Measurements from ENCODE around the gene NHERF2. TPM values are rescaled to one million over a fixed set of nuclear protein-coding genes. Genes with fewer than 3 reads are reported as not detected.

Gene NHERF2
- total and polyA plus RNA-seq, 5 donors from 2014 or later: 0.09 to 1.5 (median 0.27) TPM

DNA sequence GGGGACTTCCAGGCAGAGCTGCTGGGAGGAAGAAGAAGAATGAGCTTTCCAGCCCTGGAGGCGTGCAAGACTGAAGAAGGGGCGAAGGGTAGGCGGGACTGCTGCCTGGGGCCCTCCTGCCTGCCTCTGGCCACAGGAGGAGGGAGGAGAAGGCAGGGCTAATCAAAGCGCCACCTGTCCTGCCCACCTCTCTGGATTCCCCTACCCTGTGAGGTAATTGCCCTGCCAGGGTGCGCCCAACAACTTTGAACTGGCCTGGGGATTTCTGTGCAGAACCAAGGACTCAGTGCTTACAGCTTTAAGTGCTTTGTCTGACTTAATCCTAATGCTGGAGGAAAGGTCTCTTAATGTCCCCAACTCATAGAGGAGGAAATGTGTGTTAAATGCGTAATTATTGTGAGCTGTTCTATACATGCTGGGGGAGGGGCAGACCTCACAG lies 45.3 kb upstream of the NHERF2 start, which contains the start of gene NOXO1:
Gene NOXO1, minus strand, starts transcription at position 72 of the 439 bp plus-strand sequence. CDS start 290 bp downstream, outside the sequence.
- H3K4me1 Mint-ChIP-seq: peaks cover 0 to 19% (median 6%) of the 10 kb centered on the region in 4 donors
- Histone ChIP-seq H3K4me3 (ENCODE audit: low read depth, low read length) (no peak within 1 kb of the TSS), H3K27me3 (ENCODE audit: control insufficient read depth, insufficient read depth, low read length) (peaks cover 11% of the 10 kb centered on the region), H3K9me3 (ENCODE audit: control insufficient read depth in 2 of 2, low read length in 2 of 2) (no peaks in the 10 kb centered on the region), H3K4me1 (ENCODE audit: control insufficient read depth, insufficient read depth, low read length, poor library complexity, severe bottlenecking) (peaks cover 25% of the 10 kb centered on the region), H3K27ac (ENCODE audit: insufficient read depth, low read length, poor library complexity, severe bottlenecking) (no peak within 1 kb of the TSS), H3K36me3 (ENCODE audit: control insufficient read depth, insufficient read depth, low read length) (peaks cover 17% of the 10 kb centered on the region)
- no peaks in the 10 kb centered on the region for H3K9me3 Mint-ChIP-seq
- DNase-seq (no peak), ATAC-seq (ENCODE audit: low read depth in 2 of 2) (no peak)
- H3K4me3 Mint-ChIP-seq: peak within 1 kb of the TSS; percentile 72 to 92 (median 86)
- H3K27ac Mint-ChIP-seq: no peak within 1 kb of the TSS
- H3K36me3 Mint-ChIP-seq: no peaks in the 10 kb centered on the region
- peaks cover 27% of the 10 kb centered on the region for H3K27me3 Mint-ChIP-seq

DNA sequence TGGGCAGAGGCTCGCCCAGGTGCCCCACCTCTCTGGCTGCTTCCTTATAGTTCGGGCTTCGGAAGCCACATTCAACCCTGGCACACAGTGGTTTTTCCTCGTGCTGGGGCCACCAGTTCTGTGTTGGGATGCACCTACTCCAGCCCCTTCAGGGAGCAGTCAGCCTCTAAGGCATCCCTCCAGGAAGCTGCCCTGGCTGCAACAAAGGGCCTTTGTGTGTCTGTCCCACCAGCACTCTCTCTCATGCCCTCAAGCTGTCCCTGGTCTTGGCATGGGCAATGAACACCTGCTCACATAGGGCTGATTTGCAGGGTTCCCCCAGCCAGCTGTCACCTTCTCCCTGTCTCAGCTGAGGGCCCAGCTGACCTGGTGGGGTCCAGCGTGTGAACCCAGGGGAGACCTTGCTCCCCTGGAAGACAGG lies 44.7 kb upstream of the NHERF2 start:
- no peak for DNase-seq
- no peaks in the 10 kb centered on the region for H3K9me3 Mint-ChIP-seq
- Histone ChIP-seq H3K27ac (ENCODE audit: insufficient read depth, low read length, poor library complexity, severe bottlenecking) (no peak overlapping the region), H3K9me3 (ENCODE audit: control insufficient read depth in 2 of 2, low read length in 2 of 2) (no peaks in the 10 kb centered on the region), H3K36me3 (ENCODE audit: control insufficient read depth, insufficient read depth, low read length) (peaks cover 11% of the 10 kb centered on the region), H3K4me3 (ENCODE audit: low read depth, low read length) (no peak overlapping the region), H3K27me3 (ENCODE audit: control insufficient read depth, insufficient read depth, low read length) (peaks cover 11% of the 10 kb centered on the region), H3K4me1 (ENCODE audit: control insufficient read depth, insufficient read depth, low read length, poor library complexity, severe bottlenecking) (peaks cover 25% of the 10 kb centered on the region)
- peaks cover 0 to 19% (median 8%) of the 10 kb centered on the region in 4 donors for H3K4me1 Mint-ChIP-seq
- no peak for ATAC-seq (ENCODE audit: low read depth in 2 of 2)
- no peaks in the 10 kb centered on the region for H3K36me3 Mint-ChIP-seq
- H3K27ac Mint-ChIP-seq: no peak overlapping the region
- H3K27me3 Mint-ChIP-seq: peaks cover 32% of the 10 kb centered on the region
- peak overlapping the region; percentile 28 to 92 (median 80) for H3K4me3 Mint-ChIP-seq

- ATAC-seq (ENCODE audit: low read depth in 2 of 2) (no peak), DNase-seq (no peak)
- Mint-ChIP-seq H3K4me3 (peak overlapping the region; percentile 80 to 92 (median 86)), H3K27ac (no peak overlapping the region), H3K9me3 (peaks cover 0 to 2% (median 0%) of the 10 kb centered on the region in 7 donors), H3K36me3 (no peaks in the 10 kb centered on the region), H3K4me1 (peaks cover 0 to 19% (median 8%) of the 10 kb centered on the region in 4 donors), H3K27me3 (peaks cover 36% of the 10 kb centered on the region)
- Histone ChIP-seq H3K9me3 (ENCODE audit: control insufficient read depth in 2 of 2, low read length in 2 of 2) (no peaks in the 10 kb centered on the region), H3K27ac (ENCODE audit: insufficient read depth, low read length, poor library complexity, severe bottlenecking) (peak overlapping the region; percentile 60), H3K27me3 (ENCODE audit: control insufficient read depth, insufficient read depth, low read length) (peaks cover 11% of the 10 kb centered on the region), H3K4me1 (ENCODE audit: control insufficient read depth, insufficient read depth, low read length, poor library complexity, severe bottlenecking) (peaks cover 25% of the 10 kb centered on the region), H3K36me3 (ENCODE audit: control insufficient read depth, insufficient read depth, low read length) (peaks cover 5% of the 10 kb centered on the region), H3K4me3 (ENCODE audit: low read depth, low read length) (peak overlapping the region; percentile 55)
These were observed 43.6 kb upstream of the NHERF2 start for GRCh38 chr16:1982991-1983543.

GRCh38 chr16:1983544-1984346 lies 43.0 kb upstream of the NHERF2 start, which contains the start of gene GFER:
Gene GFER (plus strand): TSS chr16:1984193. CDS start chr16:1984219, 26 bp downstream.
- H3K27ac ChIP-seq (ENCODE audit: insufficient read depth, low read length, poor library complexity, severe bottlenecking): peak within 1 kb of the TSS; percentile 60
- peak within 1 kb of the TSS; percentile 55 for H3K4me3 ChIP-seq (ENCODE audit: low read depth, low read length)
- peaks cover 14% of the 10 kb centered on the region for H3K27me3 ChIP-seq (ENCODE audit: control insufficient read depth, insufficient read depth, low read length)
- no peaks in the 10 kb centered on the region for H3K36me3 Mint-ChIP-seq
- DNase-seq (peak; percentile 53 to 69 (median 55)), ATAC-seq (ENCODE audit: low read depth in 2 of 2) (peak; percentile 71 to 76)
- peak within 1 kb of the TSS; percentile 80 to 92 (median 86) for H3K4me3 Mint-ChIP-seq
- H3K4me1 ChIP-seq (ENCODE audit: control insufficient read depth, insufficient read depth, low read length, poor library complexity, severe bottlenecking): peaks cover 25% of the 10 kb centered on the region
- H3K9me3 ChIP-seq (ENCODE audit: control insufficient read depth in 2 of 2, low read length in 2 of 2): no peaks in the 10 kb centered on the region
- H3K36me3 ChIP-seq (ENCODE audit: control insufficient read depth, insufficient read depth, low read length): no peaks in the 10 kb centered on the region
- peaks cover 38% of the 10 kb centered on the region for H3K27me3 Mint-ChIP-seq
- peaks cover 0 to 2% (median 0%) of the 10 kb centered on the region in 7 donors for H3K9me3 Mint-ChIP-seq
- peaks cover 0 to 23% (median 9%) of the 10 kb centered on the region in 4 donors for H3K4me1 Mint-ChIP-seq
- peak within 1 kb of the TSS in 2 of 3 donors; percentile 62 to 76 for H3K27ac Mint-ChIP-seq

DNA sequence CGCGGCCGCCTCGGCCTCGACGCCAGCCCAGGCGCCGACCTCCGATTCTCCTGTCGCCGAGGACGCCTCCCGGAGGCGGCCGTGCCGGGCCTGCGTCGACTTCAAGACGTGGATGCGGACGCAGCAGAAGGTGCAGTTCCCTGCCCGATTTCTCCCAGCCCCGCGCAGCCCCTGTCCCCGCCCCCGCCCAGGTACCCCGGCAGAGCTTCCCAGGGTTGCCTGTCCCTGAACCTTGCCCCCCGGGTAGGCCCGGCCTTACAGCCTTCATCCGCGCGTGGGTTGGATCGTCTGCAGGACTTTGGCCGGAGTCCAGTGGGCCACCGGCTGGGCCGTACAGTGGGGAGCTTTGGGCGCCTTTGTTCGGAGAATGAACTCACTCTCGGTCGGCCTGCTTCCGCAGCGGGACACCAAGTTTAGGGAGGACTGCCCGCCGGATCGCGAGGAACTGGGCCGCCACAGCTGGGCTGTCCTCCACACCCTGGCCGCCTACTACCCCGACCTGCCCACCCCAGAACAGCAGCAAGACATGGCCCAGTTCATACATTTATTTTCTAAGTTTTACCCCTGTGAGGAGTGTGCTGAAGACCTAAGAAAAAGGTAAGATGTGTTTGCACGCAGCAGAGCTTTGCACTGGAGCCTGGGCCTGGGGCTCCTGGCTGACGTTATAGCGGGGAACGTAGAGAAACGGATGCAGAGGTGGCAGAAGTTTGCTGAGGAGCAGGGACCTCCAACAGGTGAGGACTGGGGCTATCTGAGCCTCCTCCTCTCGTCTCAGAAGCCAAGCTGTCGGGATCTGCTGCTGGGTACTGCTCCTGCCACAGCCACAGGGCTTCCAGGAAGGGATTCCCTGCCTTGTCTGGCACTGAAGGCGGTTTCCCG lies 42.1 kb upstream of the NHERF2 start:
- H3K9me3 Mint-ChIP-seq: peaks cover 0 to 2% (median 0%) of the 10 kb centered on the region in 7 donors
- no peaks in the 10 kb centered on the region for H3K36me3 ChIP-seq (ENCODE audit: control insufficient read depth, insufficient read depth, low read length)
- peak overlapping the region in 2 of 3 donors; percentile 62 to 76 for H3K27ac Mint-ChIP-seq
- peak overlapping the region; percentile 80 to 88 (median 82) for H3K4me3 Mint-ChIP-seq
- no peaks in the 10 kb centered on the region for H3K36me3 Mint-ChIP-seq
- DNase-seq: peak in 1 of 3 donors; percentile 58
- ATAC-seq (ENCODE audit: low read depth in 2 of 2): peak; percentile 26 to 30
- H3K4me3 ChIP-seq (ENCODE audit: low read depth, low read length): peak overlapping the region; percentile 35
- H3K4me1 Mint-ChIP-seq: peaks cover 0 to 31% (median 11%) of the 10 kb centered on the region in 4 donors
- H3K4me1 ChIP-seq (ENCODE audit: control insufficient read depth, insufficient read depth, low read length, poor library complexity, severe bottlenecking): peaks cover 29% of the 10 kb centered on the region
- peak overlapping the region; percentile 60 for H3K27ac ChIP-seq (ENCODE audit: insufficient read depth, low read length, poor library complexity, severe bottlenecking)
- H3K9me3 ChIP-seq (ENCODE audit: control insufficient read depth in 2 of 2, low read length in 2 of 2): no peaks in the 10 kb centered on the region
- H3K27me3 ChIP-seq (ENCODE audit: control insufficient read depth, insufficient read depth, low read length): peaks cover 17% of the 10 kb centered on the region
- H3K27me3 Mint-ChIP-seq: peaks cover 44% of the 10 kb centered on the region

DNA sequence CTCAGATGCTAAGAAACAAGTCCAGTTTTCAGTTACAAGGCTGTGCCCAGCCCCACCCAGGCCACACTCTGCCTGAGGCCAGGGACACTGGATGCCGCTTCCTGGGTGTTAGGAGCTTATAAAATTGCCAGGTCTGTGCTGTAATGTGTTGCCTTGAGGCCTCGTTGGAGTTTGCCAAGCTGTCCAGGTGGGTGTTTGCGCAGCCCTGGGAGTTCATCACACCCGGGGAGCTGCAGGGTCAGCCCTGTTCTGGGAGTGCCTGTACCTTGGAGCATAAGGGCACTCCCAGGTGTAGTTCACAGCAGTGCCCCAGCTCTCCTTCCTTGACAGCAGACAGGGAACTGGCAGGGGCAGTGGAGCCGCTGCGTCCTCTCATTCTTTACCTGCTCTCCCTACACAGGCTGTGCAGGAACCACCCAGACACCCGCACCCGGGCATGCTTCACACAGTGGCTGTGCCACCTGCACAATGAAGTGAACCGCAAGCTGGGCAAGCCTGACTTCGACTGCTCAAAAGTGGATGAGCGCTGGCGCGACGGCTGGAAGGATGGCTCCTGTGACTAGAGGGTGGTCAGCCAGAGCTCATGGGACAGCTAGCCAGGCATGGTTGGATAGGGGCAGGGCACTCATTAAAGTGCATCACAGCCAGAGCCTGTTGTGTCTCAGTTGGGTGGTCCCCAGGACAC lies 41.1 kb upstream of the NHERF2 start:
- Histone ChIP-seq H3K4me1 (ENCODE audit: control insufficient read depth, insufficient read depth, low read length, poor library complexity, severe bottlenecking) (peaks cover 27% of the 10 kb centered on the region), H3K27me3 (ENCODE audit: control insufficient read depth, insufficient read depth, low read length) (peaks cover 17% of the 10 kb centered on the region), H3K27ac (ENCODE audit: insufficient read depth, low read length, poor library complexity, severe bottlenecking) (no peak overlapping the region), H3K4me3 (ENCODE audit: low read depth, low read length) (no peak overlapping the region), H3K9me3 (ENCODE audit: control insufficient read depth in 2 of 2, low read length in 2 of 2) (no peaks in the 10 kb centered on the region), H3K36me3 (ENCODE audit: control insufficient read depth, insufficient read depth, low read length) (no peaks in the 10 kb centered on the region)
- no peak for DNase-seq
- no peak for ATAC-seq (ENCODE audit: low read depth in 2 of 2)
- peaks cover 0 to 2% (median 0%) of the 10 kb centered on the region in 7 donors for H3K9me3 Mint-ChIP-seq
- no peaks in the 10 kb centered on the region for H3K36me3 Mint-ChIP-seq
- H3K4me1 Mint-ChIP-seq: peaks cover 0 to 33% (median 11%) of the 10 kb centered on the region in 4 donors
- H3K4me3 Mint-ChIP-seq: peak overlapping the region; percentile 80 to 88 (median 82)
- no peak overlapping the region for H3K27ac Mint-ChIP-seq
- H3K27me3 Mint-ChIP-seq: peaks cover 41% of the 10 kb centered on the region

Measured in CD4-positive, CD25-positive, alpha-beta regulatory T cell (primary cell).